Glutamatergic neuron (in vitro differentiated cells): Measurements from ENCODE around the gene HRH3. TPM values are rescaled to one million over a fixed set of nuclear protein-coding genes. Genes with fewer than 3 reads are reported as not detected.
A peak's percentile ranks its signal among the peaks of the same experiment; 100 is the strongest.

Experiments used
- DNase-seq: peaks from one replicate; pipeline ENCODE4 v3.0.0; 2022
- H3K27ac Mint-ChIP-seq: one replicate; pipeline ENCODE4 v1.8.0; 2020; ENCODE audit warnings: mild to moderate bottlenecking, mixed read lengths, inconsistent platforms; ENCODE audit not compliant: unreplicated experiment
- H3K27me3 Mint-ChIP-seq: one replicate; pipeline ENCODE4 v1.8.0; 2020; ENCODE audit warnings: mild to moderate bottlenecking, moderate library complexity, mixed read lengths, inconsistent platforms; ENCODE audit not compliant: unreplicated experiment
- H3K36me3 Mint-ChIP-seq: one replicate; pipeline ENCODE4 v1.8.0; 2020; ENCODE audit warnings: mild to moderate bottlenecking, mixed read lengths, inconsistent platforms; ENCODE audit not compliant: unreplicated experiment
- H3K4me1 Mint-ChIP-seq: one replicate; pipeline ENCODE4 v1.8.0; 2020; ENCODE audit warnings: mild to moderate bottlenecking, low read depth, mixed read lengths, inconsistent platforms; ENCODE audit not compliant: unreplicated experiment
- H3K4me3 Mint-ChIP-seq: one replicate; pipeline ENCODE4 v1.8.0; 2020; ENCODE audit warnings: mild to moderate bottlenecking, mixed read lengths, inconsistent platforms; ENCODE audit not compliant: unreplicated experiment
- H3K9me3 Mint-ChIP-seq: one replicate; pipeline ENCODE4 v1.8.0; 2020; ENCODE audit warnings: mild to moderate bottlenecking, moderate library complexity, mixed read lengths, inconsistent platforms; ENCODE audit not compliant: unreplicated experiment
- CTCF ChIP-seq: fragments of 200-600 bp; sonication (generic); IDR thresholded peaks from one replicate; pipeline ENCODE4 v1.5.0; 2021; ENCODE audit not compliant: partially characterized antibody, unreplicated experiment
- total RNA-seq: library from RNA; stranded (reverse); fragmentation: NEBNext Ultra II Directional; extraction: Animal tissue kit (Norgen Biotek cat#: 25700); gene quantifications from one replicate; pipeline ENCODE4 v1.2.1, GENCODE V29; 2021; ENCODE audit not compliant: unreplicated experiment

Gene HRH3
- total RNA-seq, 1 donor from 2014 or later, result 13.7 TPM

- Mint-ChIP-seq H3K27me3 (peaks cover 4% of the 10 kb centered on the region), H3K36me3 (peaks cover 3% of the 10 kb centered on the region), H3K4me1 (peaks cover 8% of the 10 kb centered on the region), H3K4me3 (no peak overlapping the region), H3K9me3 (peaks cover 7% of the 10 kb centered on the region), H3K27ac (no peak overlapping the region)
- DNase-seq, result peak; percentile 10
- TF ChIP-seq CTCF, result no peak
Observed at GRCh38 chr20:62178316-62179161, 41.5 kb downstream of the HRH3 start.

GRCh38 chr20:62177307-62177706, 42.8 kb downstream of the HRH3 start:
- Mint-ChIP-seq H3K27ac (peak overlapping the region; percentile 6), H3K36me3 (peaks cover 3% of the 10 kb centered on the region), H3K4me1 (peaks cover 6% of the 10 kb centered on the region), H3K9me3 (peaks cover 5% of the 10 kb centered on the region), H3K27me3 (peaks cover 2% of the 10 kb centered on the region), H3K4me3 (peak overlapping the region; percentile 40)
- TF ChIP-seq CTCF, result no peak
- peak; percentile 37 for DNase-seq

GRCh38 chr20:62176866-62177265, 43.2 kb downstream of the HRH3 start:
- Mint-ChIP-seq H3K27me3 (peaks cover 2% of the 10 kb centered on the region), H3K4me3 (no peak overlapping the region), H3K4me1 (peaks cover 6% of the 10 kb centered on the region), H3K36me3 (peaks cover 3% of the 10 kb centered on the region), H3K27ac (no peak overlapping the region), H3K9me3 (peaks cover 5% of the 10 kb centered on the region)
- no peak for TF ChIP-seq CTCF
- DNase-seq, result no peak

GRCh38 chr20:62175711-62176110, 44.4 kb downstream of the HRH3 start:
- H3K4me1 Mint-ChIP-seq, result peaks cover 6% of the 10 kb centered on the region
- no peak overlapping the region for H3K27ac Mint-ChIP-seq
- TF ChIP-seq CTCF, result no peak
- H3K27me3 Mint-ChIP-seq, result peaks cover 2% of the 10 kb centered on the region
- peaks cover 5% of the 10 kb centered on the region for H3K9me3 Mint-ChIP-seq
- no peak overlapping the region for H3K4me3 Mint-ChIP-seq
- DNase-seq, result no peak
- peaks cover 3% of the 10 kb centered on the region for H3K36me3 Mint-ChIP-seq
